Pons (tissue), 1 donor: ENCODE data around the gene PTPRT.

Experiments used
- DNase-seq: peaks from one replicate; pipeline ENCODE4 v3.0.0-alpha.2; 2016; ENCODE audit warnings: low spot score

The PTPRT gene

DNA sequence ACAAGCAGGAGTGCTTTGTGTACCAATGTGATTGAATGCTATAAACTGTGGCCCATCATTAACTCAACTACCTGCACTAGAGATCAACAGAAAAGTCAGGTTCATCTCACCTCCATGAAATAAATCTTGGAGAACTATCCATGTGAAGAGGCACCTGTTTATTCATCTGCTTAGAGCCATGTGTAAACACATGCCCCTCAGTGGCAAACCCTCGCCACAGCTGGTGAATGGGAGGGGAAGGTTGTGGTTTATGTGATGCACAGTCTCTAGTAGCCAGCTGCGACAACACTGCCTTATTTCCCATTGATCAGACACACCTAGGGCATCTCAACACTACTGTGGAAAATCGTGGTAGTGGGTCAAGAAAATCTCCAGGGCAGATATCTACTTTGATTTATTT is 640.2 kb downstream of the PTPRT start:
- no peak for DNase-seq

- no peak for DNase-seq
These were observed 644.8 kb downstream of the PTPRT start for GRCh38 chr20:42544926-42545325.

DNA sequence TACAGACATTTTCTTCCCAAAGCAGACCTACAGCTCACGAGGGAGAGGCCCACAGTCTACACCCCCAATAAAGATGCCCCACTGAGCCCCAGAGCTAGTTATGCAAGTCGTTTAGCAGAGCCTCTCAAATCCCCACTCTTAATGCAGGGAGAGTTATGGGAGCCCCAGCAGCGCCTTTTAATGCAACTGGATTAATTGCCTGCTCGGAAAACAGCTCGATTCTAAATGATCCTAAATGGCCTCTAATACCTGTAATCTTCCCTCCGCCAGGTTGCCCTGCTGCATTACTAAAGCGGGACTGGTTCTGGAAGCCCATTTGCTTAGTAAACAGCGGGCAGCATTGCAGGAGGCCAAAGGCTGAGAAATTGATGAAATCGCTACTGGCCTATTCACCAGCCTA is 656.9 kb downstream of the PTPRT start:
- no peak for DNase-seq

- peak; percentile 62 for DNase-seq
These were observed 658.2 kb downstream of the PTPRT start for GRCh38 chr20:42531508-42531961.

- DNase-seq: peak; percentile 45
These were observed 658.8 kb downstream of the PTPRT start for GRCh38 chr20:42530855-42531448.

DNA sequence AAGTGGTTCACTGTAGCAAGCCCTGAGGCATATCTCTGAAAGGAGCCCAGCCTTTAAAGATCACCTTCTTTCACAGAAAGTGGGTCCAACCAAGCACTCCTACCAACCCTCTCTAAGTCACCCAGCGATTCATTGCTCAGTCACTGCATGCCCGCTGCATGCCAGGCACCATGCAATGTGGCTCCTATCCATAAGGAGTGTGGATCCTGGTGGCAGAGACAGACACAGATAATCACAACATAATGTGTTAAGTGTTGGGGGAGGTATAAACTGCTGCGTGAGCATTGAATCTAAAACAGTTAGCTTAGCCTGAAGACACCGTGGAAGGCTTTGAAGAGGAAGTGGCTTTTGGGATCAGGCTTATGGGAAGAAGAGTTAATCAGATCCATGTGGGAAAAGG is 659.5 kb downstream of the PTPRT start:
- no peak for DNase-seq

- no peak for DNase-seq
These were observed 665.6 kb downstream of the PTPRT start for GRCh38 chr20:42524058-42524457.

DNA sequence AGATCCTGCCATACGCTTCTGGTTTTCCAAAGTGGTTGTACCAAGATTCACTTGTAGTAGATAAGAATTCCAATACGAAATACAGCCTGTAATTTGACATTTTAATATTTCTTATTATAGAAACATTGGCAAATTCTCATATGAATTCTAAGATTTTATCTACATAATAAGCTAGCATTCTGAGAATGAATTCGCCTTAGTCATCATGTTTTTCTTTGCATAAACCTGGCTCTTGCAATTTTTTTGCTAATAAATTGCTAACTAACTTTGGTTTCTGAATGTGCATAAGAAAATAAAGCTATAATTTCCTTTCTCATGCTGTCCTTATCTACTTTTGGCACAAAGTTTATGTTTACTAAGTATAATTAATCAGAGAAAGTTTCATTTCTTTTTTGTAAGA is 673.0 kb downstream of the PTPRT start:
- no peak for DNase-seq

DNA sequence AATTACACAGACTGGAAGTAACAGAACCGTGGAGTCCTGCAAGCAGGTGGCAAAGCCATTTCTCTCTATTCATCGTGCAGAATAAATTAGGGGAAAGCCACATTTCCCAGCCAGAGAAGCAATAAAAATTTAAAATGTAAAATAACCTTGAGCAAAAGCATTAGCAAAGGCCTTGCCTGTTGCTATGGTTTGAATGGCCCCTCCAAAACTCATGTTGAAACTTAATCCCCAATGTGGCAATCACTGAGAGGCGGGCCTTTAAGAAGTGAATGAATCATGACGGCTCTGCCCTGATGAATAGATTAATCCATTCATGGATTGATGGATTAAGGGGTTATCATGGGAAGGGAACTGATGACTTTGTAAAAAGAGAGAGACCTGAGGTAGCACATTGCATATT is 679.0 kb downstream of the PTPRT start:
- DNase-seq: no peak

DNA sequence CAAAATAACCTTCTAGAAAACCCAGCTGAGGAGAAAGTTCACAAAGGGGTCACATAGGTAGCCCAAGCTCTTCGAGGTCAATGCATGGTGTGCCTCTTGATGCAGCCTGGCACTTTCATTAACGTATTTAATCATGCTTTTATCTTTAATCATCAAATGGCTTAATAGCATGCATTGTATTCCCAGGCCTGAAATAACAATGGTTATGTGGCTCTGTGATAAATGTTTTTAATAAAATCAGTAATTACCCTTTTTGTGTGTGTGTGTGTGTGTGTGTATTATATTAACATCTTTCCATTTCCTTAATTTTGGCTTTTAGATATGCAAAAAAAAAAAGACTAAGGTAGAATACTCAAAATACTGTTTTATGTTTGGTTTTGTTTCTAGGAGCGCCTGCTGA is 681.8 kb downstream of the PTPRT start:
- DNase-seq: no peak

DNA sequence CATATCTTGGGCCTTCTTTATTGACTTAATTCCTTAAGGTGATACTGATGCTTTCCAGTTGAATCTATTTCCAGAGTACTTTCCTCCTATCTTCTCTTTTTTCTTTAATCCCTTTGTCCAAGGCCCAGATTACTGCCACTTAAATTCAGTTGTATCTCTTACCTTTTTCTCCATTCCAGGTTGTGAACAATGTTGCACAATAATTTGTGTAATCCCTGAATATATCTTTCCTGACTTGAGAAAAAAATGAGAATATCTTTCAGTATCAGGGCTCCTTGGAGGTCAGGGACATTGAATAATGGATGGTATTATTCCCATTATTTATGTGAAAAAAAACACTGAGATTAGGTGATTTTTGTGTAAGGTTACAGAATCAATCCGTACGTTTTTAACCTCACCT is 683.3 kb downstream of the PTPRT start:
- no peak for DNase-seq

DNA sequence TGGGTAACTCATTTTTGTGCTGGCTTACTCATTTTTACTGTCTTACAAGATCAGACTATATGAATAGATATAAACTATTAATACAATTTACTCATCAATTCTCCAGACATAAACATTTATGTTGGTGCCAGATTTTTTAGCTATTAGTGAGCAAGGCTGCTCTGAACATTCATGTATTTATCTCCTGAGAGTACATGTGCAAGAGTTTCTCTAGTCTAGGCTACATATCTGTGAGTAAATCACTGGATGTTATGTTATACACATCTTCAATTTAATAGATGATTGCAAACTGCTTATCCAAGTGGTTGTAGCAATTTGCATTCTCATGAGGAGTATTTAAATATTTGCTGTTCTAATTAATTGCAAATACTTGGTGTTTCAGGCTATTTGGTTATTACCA is 687.1 kb downstream of the PTPRT start:
- no peak for DNase-seq

GRCh38 chr20:42496595-42496994 is 693.1 kb downstream of the PTPRT start:
- no peak for DNase-seq

DNA sequence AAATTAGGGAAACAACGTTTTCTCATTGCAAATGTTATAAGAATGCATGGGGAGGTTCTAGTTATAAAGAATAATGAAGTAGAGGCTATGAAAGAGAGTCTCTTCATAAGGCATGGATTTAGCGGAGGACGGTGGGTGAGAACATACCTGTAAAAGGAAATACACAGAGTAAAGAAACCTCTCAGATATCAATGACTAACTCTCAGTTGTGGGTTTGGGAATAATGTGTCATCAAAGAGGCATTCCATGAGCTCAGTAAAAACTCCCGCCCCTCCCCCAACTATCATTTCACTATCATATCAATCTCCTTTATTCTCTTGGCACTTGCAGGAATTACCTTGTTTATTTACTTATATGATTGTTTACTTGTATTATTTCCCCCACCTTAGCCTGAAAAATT is 695.4 kb downstream of the PTPRT start:
- no peak for DNase-seq

DNA sequence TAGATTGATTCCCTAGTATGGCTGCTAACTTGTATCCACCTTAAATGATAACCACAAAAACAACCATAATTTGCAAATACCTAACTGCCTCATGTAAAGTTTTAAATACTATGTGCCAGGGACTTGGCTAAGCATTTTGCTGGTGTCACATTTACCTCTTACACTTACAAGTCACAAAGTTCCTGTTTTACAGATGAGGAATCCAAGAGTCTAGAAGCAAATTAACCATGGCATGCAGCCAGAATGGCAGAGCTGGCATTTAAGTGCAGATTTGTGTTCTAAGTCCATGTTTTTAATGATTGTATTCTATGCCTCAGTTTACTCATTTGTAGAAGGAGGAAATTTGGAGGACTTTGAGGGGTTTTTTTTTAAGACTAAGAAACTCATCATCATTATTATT is 696.7 kb downstream of the PTPRT start:
- DNase-seq: peak; percentile 68

GRCh38 chr20:42492290-42492689 is 697.4 kb downstream of the PTPRT start:
- DNase-seq: peak; percentile 69

- no peak for DNase-seq
These were observed 704.1 kb downstream of the PTPRT start for GRCh38 chr20:42485556-42485955.

DNA sequence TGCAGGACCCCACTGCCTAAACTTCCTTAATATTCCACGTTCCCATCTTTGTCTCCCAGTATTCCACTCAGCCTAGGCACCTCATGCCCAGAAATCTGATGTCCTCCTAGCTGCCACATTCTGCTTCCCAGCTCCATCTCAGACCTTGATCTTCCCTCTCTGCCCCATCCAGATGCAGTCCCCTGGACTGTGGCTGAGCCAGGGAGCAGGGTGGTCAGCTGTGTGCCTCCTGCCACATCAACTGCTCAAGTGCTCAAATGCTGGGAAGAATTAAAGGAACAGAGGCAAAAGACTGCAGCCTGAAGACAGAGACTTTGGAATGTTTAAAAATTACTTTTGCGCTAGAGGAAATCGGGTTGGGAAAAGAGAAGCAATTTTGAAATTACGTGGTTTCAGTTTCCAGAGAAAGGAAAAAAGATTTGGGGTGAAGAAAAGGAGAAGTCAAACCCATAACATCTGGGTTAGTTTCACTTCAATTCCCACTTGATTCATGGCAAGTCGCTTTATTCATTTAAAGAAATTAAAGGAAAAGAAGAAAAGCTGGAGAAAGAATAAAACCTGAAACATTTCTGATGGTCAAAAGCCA is 704.8 kb downstream of the PTPRT start:
- peak; percentile 68 for DNase-seq

- peak; percentile 40 for DNase-seq
These were observed 705.4 kb downstream of the PTPRT start for GRCh38 chr20:42484335-42484734.

- DNase-seq: peak; percentile 10
These were observed 705.9 kb downstream of the PTPRT start for GRCh38 chr20:42483730-42484303.

GRCh38 chr20:42482808-42483207 is 706.9 kb downstream of the PTPRT start:
- DNase-seq: no peak

GRCh38 chr20:42475773-42476172 is 713.9 kb downstream of the PTPRT start:
- DNase-seq: no peak

DNA sequence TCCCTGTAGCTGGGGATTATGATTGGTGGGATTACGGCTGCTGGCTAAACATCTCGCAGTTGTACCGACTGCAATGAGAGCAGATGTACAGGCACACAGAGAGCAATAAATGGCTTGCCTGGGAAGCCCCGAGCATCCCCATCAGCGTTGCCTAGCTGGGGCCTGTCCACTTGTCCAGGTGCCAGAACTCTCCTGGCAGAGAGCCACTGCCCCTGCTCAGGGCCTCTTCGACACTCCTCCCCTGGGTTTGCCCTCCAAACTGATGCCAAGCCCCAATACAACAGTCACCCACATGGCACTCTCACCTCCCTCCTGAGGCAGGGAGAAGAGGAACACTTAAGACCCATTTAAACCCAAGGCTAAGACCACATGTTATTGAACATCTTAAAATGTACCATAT is 715.1 kb downstream of the PTPRT start:
- DNase-seq: no peak

DNA sequence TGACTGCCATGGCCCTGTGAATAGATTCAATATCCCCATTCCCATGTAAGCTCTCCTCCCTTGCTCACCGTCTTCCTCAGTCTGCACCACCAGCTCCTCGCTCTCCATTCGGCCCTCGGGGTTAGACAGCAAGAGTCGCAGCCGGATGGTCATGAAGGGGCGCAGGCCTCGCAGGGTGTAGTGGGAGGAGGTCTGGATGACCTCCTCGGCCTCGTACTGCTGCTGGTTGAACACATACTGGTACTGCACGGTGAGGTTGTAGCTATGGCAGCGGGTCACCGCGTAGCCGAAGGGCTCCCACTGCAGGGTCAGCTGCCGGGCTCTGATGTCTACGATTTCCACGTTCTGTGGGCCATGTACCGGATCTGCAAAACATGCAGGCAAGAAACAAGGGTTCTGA is 717.5 kb downstream of the PTPRT start:
- no peak for DNase-seq
